CD14-positive monocyte (primary cell): ENCODE data around the gene TUBAL3. TPM values are rescaled to one million over a fixed set of nuclear protein-coding genes. Genes with fewer than 3 reads are reported as not detected.

Experiments
- DNase-seq, 3 donors: peaks; one replicate each; pipeline ENCODE4 v3.0.0-alpha.2; 2011 to 2022
- H2AFZ ChIP-seq: 2 replicates; pipeline ENCODE4 v1.6.0; 2012; ENCODE audit warnings: mild to moderate bottlenecking, low read depth, low read length, inconsistent platforms; ENCODE audit not compliant: insufficient read depth, poor library complexity, severe bottlenecking
- H3K27ac ChIP-seq, 2 donors: 1 replicate in 1 of 2; 2 replicates in 1 of 2; pipeline ENCODE4 v1.5.1; 2012 to 2013; ENCODE audit warnings: low read length in 2 of 2, control low read depth in 1 of 2, inconsistent platforms in 1 of 2, low read depth in 1 of 2, mild to moderate bottlenecking in 1 of 2
- H3K27me3 ChIP-seq, 2 donors: one replicate each; pipeline versions ENCODE4 v1.6.0 to v1.6.1; 2011 to 2013; ENCODE audit warnings: low read length in 2 of 2; ENCODE audit not compliant: control insufficient read depth in 2 of 2, insufficient read depth in 2 of 2
- H3K36me3 ChIP-seq, 2 donors: replicated peaks in 1 of 2; 1 replicate in 1 of 2; 2 replicates in 1 of 2; pipeline versions ENCODE4 v1.5.1 to v1.6.1; 2012 to 2013; ENCODE audit warnings: low read length in 2 of 2, control low read depth in 1 of 2, inconsistent platforms in 1 of 2, mild to moderate bottlenecking in 1 of 2; ENCODE audit not compliant: insufficient read depth in 2 of 2, control insufficient read depth in 1 of 2
- H3K4me1 ChIP-seq, 2 donors: 1 replicate in 1 of 2; 2 replicates in 1 of 2; pipeline versions ENCODE4 v1.5.1 to v1.6.1; 2012 to 2013; ENCODE audit warnings: low read length in 2 of 2, control low read depth in 1 of 2, inconsistent platforms in 1 of 2, mild to moderate bottlenecking in 1 of 2, moderate library complexity in 1 of 2; ENCODE audit not compliant: insufficient read depth in 2 of 2, control insufficient read depth in 1 of 2
- H3K4me2 ChIP-seq: replicated peaks from 2 replicates; pipeline ENCODE3; 2012; ENCODE audit warnings: low read length, moderate library complexity, mild to moderate bottlenecking; ENCODE audit not compliant: poor library complexity, severe bottlenecking; ENCODE audit errors: extremely low read depth
- H3K4me3 ChIP-seq, 3 experiments: fragments of 200-600 bp in 1 of 3; sonication (generic) in 1 of 3; replicated peaks in 1 of 3; 1 replicate in 2 of 3; 2 replicates in 1 of 3; pipeline ENCODE4 v1.5.1; 2011 to 2013; ENCODE audit warnings: low read length in 3 of 3, mild to moderate bottlenecking in 3 of 3, control low read depth in 2 of 3, low read depth in 2 of 3, inconsistent platforms in 1 of 3, moderate library complexity in 1 of 3
- H3K79me2 ChIP-seq: 2 replicates; pipeline ENCODE4 v1.6.0; 2012; ENCODE audit warnings: mild to moderate bottlenecking, control low read depth, inconsistent platforms, low read length, moderate library complexity; ENCODE audit not compliant: insufficient read depth
- H3K9ac ChIP-seq: 2 replicates; pipeline ENCODE4 v1.6.0; 2017; ENCODE audit warnings: low read length, mild to moderate bottlenecking; ENCODE audit not compliant: insufficient read depth, poor library complexity, severe bottlenecking
- H3K9me3 ChIP-seq, 2 donors: replicated peaks in 1 of 2; 1 replicate in 1 of 2; 2 replicates in 1 of 2; pipeline versions ENCODE4 v1.5.1 to v1.6.1; 2012 to 2013; ENCODE audit warnings: low read length in 2 of 2, control low read depth in 1 of 2; ENCODE audit not compliant: control insufficient read depth in 1 of 2, insufficient read depth in 1 of 2
- H4K20me1 ChIP-seq: 2 replicates; pipeline ENCODE4 v1.6.0; 2012; ENCODE audit warnings: mild to moderate bottlenecking, low read length, control low read depth, moderate library complexity; ENCODE audit not compliant: insufficient read depth
- H3K27ac Mint-ChIP-seq, 7 donors: one replicate each; pipeline ENCODE4 v1.8.0; 2020; ENCODE audit warnings: mild to moderate bottlenecking in 7 of 7, mixed read lengths in 7 of 7, moderate library complexity in 6 of 7, inconsistent platforms in 2 of 7
- H3K27me3 Mint-ChIP-seq, 3 donors: one replicate each; pipeline ENCODE4 v1.8.0; 2021 to 2022; ENCODE audit warnings: low read depth in 3 of 3, mild to moderate bottlenecking in 3 of 3, mixed read lengths in 3 of 3, moderate library complexity in 3 of 3, inconsistent platforms in 1 of 3
- H3K36me3 Mint-ChIP-seq, 2 donors: one replicate each; pipeline ENCODE4 v1.8.0; 2020; ENCODE audit warnings: mixed read lengths in 2 of 2, inconsistent platforms in 1 of 2, mild to moderate bottlenecking in 1 of 2
- H3K4me1 Mint-ChIP-seq: one replicate; pipeline ENCODE4 v1.8.0; 2020; ENCODE audit warnings: mild to moderate bottlenecking, mixed read lengths
- H3K4me3 Mint-ChIP-seq, 2 donors: one replicate each; pipeline ENCODE4 v1.8.0; 2020; ENCODE audit warnings: mild to moderate bottlenecking in 2 of 2, mixed read lengths in 2 of 2, moderate library complexity in 1 of 2
- H3K9me3 Mint-ChIP-seq, 7 donors: one replicate each; pipeline ENCODE4 v1.8.0; 2020 to 2022; ENCODE audit warnings: mixed read lengths in 7 of 7, mild to moderate bottlenecking in 6 of 7, moderate library complexity in 6 of 7, inconsistent platforms in 2 of 7
- WGBS: methylation state at CpG from one replicate; pipeline ENCODE4 v1.1.5; 2013; ENCODE audit warnings: missing lambda C conversion rate; ENCODE audit not compliant: insufficient coverage; 5-methylcytosine and 5-hydroxymethylcytosine counted together
- intact Hi-C, 2 donors: fragments of 100-400 bp; cut with micrococcal nuclease; formaldehyde crosslinking; loops; one replicate each; pipeline versions ENCODE4 v1.15.0 to v1.15.1; 2023
- polyA plus RNA-seq, 3 donors: library from polyadenylated mRNA; depleted of rRNA in 1 of 3; unstranded in 2 of 3; stranded (reverse) in 1 of 3; fragments of 300-500 nt in 2 of 3; fragments of >200 nt in 1 of 3; fragmentation: Illumina TruSeq in 2 of 3; gene quantifications; 1 replicate in 2 of 3; 2 replicates in 1 of 3; pipeline ENCODE4 v1.2.3, GENCODE V29; 2012 to 2021
- TF ChIP-seq, protein P1 (sequence below): fragments of 200-600 bp; IDR thresholded peaks from one replicate; pipeline ENCODE4 v1.8.0; 2022; ENCODE audit warnings: antibody characterized with exemption, mild to moderate bottlenecking

Gene TUBAL3
- polyA plus RNA-seq, 3 donors, result not detected

DNA sequence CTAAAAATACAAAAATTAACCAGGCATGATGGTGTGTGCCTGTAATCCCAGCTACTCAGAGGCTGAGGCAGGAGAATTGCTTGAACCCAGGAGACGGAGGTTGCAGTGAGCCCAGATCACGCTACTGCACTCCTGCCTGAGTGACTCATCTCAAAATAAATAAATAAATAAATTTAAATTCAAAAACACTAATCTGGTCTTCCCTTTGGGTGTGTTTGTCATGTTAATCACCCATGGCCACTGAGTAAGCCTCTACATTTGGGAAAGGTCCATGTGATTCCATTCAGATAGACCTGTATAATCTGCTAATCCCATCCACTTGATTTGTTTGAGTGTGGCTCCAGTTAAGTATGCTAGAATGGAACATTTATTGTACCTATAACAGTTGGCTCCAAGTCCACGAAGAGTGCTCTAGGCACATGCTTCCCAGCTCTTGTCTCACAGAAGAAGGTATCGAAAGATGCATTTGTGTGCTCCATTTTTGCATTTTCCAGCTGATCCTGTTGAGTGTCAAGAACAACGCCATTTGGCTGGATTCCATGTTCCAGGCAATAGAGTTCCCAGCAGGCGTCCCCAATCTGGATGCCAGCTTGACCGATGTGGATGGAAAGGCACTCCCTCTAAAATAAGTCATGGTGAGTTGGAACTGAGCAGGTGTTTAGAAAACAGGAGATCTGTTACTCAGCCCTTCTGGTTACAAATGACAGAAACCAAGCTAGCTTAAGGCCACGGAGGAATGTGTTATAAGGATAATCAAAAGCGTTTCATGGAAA, 4.0 kb downstream of the TUBAL3 start:
- peaks cover 4% of the 10 kb centered on the region for H3K4me1 Mint-ChIP-seq
- intact Hi-C loops, result no loop called here
- no peaks in the 10 kb centered on the region for H3K36me3 ChIP-seq
- no peaks in the 10 kb centered on the region for H3K36me3 Mint-ChIP-seq
- H3K27me3 Mint-ChIP-seq, result peaks cover 0 to 2% (median 2%) of the 10 kb centered on the region in 3 donors
- H3K4me2 ChIP-seq, result no peak overlapping the region
- no peaks in the 10 kb centered on the region for H3K4me1 ChIP-seq
- DNase-seq, result no peak
- no peak overlapping the region for H2AFZ ChIP-seq
- H3K9me3 ChIP-seq, result no peaks in the 10 kb centered on the region
- H4K20me1 ChIP-seq, result no peaks in the 10 kb centered on the region
- H3K27ac Mint-ChIP-seq, result no peak overlapping the region
- no peak overlapping the region for H3K4me3 ChIP-seq
- no peaks in the 10 kb centered on the region for H3K27me3 ChIP-seq
- no peak overlapping the region for H3K4me3 Mint-ChIP-seq
- no peaks in the 10 kb centered on the region for H3K79me2 ChIP-seq
- 91% methylated on average over 4 of the region's 9 CpGs for WGBS
- H3K27ac ChIP-seq, result no peak overlapping the region
- H3K9ac ChIP-seq, result no peak overlapping the region
- H3K9me3 Mint-ChIP-seq, result peaks cover 0 to 1% (median 0%) of the 10 kb centered on the region in 7 donors
- TF ChIP-seq, protein P1, sequence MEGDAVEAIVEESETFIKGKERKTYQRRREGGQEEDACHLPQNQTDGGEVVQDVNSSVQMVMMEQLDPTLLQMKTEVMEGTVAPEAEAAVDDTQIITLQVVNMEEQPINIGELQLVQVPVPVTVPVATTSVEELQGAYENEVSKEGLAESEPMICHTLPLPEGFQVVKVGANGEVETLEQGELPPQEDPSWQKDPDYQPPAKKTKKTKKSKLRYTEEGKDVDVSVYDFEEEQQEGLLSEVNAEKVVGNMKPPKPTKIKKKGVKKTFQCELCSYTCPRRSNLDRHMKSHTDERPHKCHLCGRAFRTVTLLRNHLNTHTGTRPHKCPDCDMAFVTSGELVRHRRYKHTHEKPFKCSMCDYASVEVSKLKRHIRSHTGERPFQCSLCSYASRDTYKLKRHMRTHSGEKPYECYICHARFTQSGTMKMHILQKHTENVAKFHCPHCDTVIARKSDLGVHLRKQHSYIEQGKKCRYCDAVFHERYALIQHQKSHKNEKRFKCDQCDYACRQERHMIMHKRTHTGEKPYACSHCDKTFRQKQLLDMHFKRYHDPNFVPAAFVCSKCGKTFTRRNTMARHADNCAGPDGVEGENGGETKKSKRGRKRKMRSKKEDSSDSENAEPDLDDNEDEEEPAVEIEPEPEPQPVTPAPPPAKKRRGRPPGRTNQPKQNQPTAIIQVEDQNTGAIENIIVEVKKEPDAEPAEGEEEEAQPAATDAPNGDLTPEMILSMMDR, result no peak

DNA sequence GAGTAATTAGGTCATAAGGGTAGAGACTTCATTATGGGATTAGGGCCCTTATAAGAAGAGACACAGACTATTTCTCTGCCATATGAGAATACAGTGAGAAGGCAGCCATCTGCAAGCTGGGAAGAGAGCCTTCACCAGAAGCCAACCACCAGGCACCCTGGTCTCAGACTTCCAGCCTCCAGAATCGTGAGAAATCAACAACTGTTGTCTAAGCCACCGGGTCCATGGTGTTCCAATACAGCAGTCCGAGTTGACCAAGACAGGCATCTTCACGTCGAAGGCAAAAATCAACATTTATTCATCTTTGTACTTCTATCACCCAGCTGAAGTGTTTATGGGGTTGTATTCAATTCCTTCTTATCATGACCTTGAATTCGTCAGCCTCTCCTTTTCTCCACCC, 5.3 kb downstream of the TUBAL3 start:
- Histone ChIP-seq H3K36me3 (no peaks in the 10 kb centered on the region), H3K4me1 (no peaks in the 10 kb centered on the region), H3K27ac (no peak overlapping the region), H2AFZ (no peak overlapping the region), H3K27me3 (no peaks in the 10 kb centered on the region), H3K4me2 (no peak overlapping the region), H3K9me3 (no peaks in the 10 kb centered on the region), H3K79me2 (no peaks in the 10 kb centered on the region), H3K4me3 (no peak overlapping the region), H3K9ac (no peak overlapping the region), H4K20me1 (no peaks in the 10 kb centered on the region)
- peaks cover 4% of the 10 kb centered on the region for H3K4me1 Mint-ChIP-seq
- DNase-seq, result no peak
- no peak overlapping the region for H3K27ac Mint-ChIP-seq
- intact Hi-C loops, result no loop called here
- no peak overlapping the region for H3K4me3 Mint-ChIP-seq
- peaks cover 0 to 2% (median 2%) of the 10 kb centered on the region in 3 donors for H3K27me3 Mint-ChIP-seq
- TF ChIP-seq, protein P1, result no peak
- peaks cover 0 to 6% (median 0%) of the 10 kb centered on the region in 7 donors for H3K9me3 Mint-ChIP-seq
- no CpG with 5 or more reads among the region's 6 CpGs for WGBS
- no peaks in the 10 kb centered on the region for H3K36me3 Mint-ChIP-seq
